Measurements from ENCODE around the gene ZNF622.

- TF ChIP-seq, protein P1, sequence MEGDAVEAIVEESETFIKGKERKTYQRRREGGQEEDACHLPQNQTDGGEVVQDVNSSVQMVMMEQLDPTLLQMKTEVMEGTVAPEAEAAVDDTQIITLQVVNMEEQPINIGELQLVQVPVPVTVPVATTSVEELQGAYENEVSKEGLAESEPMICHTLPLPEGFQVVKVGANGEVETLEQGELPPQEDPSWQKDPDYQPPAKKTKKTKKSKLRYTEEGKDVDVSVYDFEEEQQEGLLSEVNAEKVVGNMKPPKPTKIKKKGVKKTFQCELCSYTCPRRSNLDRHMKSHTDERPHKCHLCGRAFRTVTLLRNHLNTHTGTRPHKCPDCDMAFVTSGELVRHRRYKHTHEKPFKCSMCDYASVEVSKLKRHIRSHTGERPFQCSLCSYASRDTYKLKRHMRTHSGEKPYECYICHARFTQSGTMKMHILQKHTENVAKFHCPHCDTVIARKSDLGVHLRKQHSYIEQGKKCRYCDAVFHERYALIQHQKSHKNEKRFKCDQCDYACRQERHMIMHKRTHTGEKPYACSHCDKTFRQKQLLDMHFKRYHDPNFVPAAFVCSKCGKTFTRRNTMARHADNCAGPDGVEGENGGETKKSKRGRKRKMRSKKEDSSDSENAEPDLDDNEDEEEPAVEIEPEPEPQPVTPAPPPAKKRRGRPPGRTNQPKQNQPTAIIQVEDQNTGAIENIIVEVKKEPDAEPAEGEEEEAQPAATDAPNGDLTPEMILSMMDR (IDR thresholded peaks at IDR 0.05): no peak
- TF ChIP-seq POLR2A (IDR thresholded peaks at IDR 0.05): no peak
Measured at GRCh38 chr5:16431490-16431889, 34.1 kb downstream of the ZNF622 start.
